HG03139 (cell line): Measurements from ENCODE around the gene DCBLD2.
"Not testable (repeated sequence)": the region's sequence is repeated elsewhere in the genome, so short reads cannot be mapped to it uniquely, and the experiment has no call there.

Source experiments
- ATAC-seq: cut with Tn5 transposase; IDR thresholded peaks from one replicate; pipeline ENCODE4 v1.9.1; 2021; ENCODE audit not compliant: unreplicated experiment

The DCBLD2 gene

GRCh38 chr3:98831060-98831459, 70.4 kb downstream of the DCBLD2 start:
- ATAC-seq = not testable (repeated sequence)

DNA sequence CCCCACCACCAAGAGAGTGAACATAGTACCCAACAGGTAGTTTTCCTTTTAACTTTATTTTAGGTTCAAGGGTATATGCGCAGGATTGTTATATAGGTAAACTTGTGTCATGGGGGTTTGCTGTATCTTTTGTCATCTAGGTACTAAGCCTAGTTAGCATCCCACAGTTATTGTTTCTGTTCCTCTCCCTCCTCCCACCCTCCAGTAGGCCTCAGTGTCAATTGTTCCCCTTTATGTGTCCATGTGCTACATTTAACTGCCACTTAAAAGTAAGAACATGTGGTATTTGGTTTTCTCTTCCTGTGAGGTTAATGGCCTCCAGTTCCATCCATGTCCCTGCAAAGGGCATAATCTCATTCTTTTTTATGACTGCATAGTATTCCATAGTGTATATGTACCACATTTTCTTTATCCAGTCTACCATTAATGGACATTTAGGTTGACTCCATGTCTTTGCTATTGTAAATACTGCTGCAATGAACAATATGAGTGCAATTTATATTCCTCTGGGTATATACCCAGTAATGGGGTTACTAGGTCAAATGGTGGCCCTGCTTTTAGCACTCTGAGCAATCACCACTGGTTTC, 72.2 kb downstream of the DCBLD2 start:
- no peak for ATAC-seq

DNA sequence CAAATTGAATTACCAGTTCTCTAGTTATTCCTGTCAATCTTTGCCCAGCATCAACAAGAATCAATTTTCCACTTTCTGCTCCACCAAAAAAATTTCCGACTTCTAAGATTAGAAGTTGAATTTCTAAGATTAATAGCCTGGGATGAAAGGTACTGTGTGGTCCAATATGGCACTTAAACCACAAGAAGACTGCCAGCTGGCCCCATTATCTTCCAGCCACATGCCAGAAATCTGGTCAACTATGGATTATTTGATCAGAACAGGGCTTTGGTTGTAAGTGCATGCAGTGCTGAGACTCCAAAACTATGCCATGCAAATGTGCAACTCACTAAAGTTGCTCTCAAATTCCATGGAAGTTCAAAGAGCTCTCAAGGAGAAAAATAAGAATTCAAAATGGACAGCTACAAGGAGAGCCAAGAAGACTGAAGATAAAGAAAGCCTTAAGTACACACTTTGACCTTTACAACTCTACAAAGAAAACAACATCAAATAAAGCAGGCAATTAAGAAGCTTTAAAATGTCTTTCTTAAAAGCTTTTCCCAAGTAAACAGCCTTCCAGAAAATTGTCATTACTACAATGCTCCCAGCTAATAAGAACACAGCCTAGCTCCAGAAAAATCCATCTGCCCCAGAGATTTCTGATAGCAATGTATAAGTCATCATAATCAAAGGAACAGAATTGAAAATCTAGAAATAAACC, 74.1 kb downstream of the DCBLD2 start:
- ATAC-seq = no peak

DNA sequence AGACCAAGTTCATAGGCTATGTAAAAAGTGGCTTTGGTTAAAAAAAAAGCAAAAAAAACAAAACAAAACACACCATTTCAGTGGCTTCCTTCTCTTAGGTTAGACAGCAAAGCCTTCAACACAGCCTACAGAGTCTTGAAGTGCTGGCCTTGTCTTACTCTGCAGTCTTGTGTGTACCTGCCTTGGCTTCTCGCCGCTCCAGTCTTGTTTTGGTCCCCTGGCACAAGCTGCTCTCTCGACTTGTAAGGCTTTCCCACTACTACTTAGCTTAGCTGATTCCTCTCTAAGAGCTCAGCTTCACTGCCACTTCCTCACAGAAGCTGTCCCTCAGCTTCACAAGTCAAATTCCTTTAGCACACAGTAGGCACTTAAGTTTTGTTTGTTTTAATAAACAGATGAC, 75.4 kb downstream of the DCBLD2 start:
- ATAC-seq = no peak

- ATAC-seq = no peak
Measured at GRCh38 chr3:98824256-98824655, 77.2 kb downstream of the DCBLD2 start.

DNA sequence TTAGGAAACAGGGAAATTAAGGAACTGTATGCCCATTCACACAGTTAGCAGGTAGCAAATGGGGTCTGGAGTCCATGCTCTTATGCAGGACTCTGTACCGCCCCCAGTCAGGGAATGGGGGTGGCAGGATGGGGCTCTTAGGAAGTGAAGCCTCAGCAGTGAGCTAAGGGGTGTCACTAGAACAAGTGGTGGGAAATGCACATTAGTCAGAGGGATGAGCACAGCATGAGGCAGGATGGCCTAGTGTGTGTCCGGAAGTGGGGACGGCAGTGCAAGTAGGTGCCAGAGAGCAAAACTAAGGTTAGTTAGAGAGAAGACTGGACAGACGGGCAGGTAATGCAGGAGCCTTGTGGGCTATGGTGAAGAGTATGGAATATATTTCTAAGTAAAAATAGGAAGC, 77.7 kb downstream of the DCBLD2 start:
- no peak for ATAC-seq

- no peak for ATAC-seq
Measured at GRCh38 chr3:98821063-98821462, 80.4 kb downstream of the DCBLD2 start.

DNA sequence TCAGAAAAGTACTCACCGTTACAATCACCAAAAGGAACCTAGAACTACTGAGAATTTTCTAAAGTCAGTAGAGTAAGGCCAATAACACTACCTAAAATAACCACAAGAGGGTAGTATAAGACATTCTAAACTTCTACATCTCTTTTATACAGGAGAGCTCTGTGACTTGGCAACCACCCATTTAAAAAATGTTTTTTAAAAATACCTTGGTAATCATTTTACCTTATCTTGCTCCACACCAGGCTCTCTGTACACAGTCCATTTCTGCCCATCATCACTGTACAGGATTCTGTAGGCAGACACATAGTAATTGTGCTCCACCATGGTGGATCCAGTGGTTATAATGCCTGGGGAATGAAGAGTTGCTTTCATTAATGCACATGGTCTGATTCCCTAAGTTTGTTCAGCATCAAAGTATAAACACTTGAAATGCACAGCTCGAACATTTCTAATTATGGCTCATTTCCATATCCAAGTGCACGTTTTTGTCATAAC, 83.9 kb downstream of the DCBLD2 start:
- peak; percentile 70 for ATAC-seq

DNA sequence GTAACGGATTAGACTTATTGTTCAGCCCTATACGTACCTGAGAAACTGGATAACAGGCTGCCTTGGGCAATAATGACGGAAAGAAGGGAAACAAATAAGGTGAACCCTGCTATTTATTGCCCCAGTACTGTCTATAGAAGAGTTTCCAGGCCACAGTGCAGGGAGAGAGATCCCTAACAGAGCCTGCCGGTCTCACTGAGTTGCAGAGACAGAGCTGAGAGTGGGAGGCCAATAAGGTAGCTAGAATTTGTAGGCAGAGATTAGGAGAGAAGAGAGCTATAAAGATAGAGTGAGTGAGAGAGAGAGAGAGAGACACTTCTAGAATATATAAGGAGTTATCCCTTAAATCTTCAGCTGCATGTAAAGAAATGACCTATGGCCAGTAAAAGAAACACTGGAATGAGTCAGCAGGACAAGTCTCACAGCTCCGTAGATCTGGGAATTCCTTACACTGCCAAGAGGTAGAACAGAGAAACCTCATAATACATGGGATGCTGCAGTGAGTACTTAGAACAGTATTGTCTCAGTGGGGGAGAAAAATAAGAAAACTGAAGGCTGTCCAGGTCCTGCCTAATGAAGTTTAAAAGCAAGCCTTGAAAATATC, 86.6 kb downstream of the DCBLD2 start:
- no peak for ATAC-seq

- no peak for ATAC-seq
Measured at GRCh38 chr3:98812851-98813374, 88.6 kb downstream of the DCBLD2 start.

GRCh38 chr3:98811048-98811447, 90.4 kb downstream of the DCBLD2 start:
- ATAC-seq = no peak

- no peak for ATAC-seq
Measured at GRCh38 chr3:98809557-98809956, 91.9 kb downstream of the DCBLD2 start.

- no peak for ATAC-seq
Measured at GRCh38 chr3:98808071-98808470, 93.4 kb downstream of the DCBLD2 start.

GRCh38 chr3:98807561-98807960, 93.9 kb downstream of the DCBLD2 start:
- no peak for ATAC-seq

GRCh38 chr3:98807011-98807410, 94.5 kb downstream of the DCBLD2 start:
- no peak for ATAC-seq

GRCh38 chr3:98806521-98806920, 95.0 kb downstream of the DCBLD2 start:
- no peak for ATAC-seq

DNA sequence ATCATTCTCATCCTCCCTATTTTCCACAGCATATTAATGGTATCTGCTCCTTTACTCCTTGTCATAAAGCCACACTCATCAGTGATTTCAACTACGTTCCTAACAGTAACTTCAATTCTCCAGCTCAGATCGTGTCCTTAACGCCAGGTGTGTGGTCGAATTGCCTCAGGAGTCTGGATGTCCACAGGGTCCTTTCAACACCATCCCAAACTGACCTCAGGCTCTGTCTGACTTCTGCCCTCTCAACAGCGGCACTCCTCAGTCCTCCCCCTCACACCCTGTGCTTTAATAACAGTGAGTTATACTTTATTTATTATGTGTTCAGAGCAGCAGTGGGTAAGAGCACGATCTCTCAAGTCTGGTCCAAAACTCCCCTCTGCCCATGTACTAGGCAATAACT, 95.9 kb downstream of the DCBLD2 start:
- ATAC-seq = no peak

DNA sequence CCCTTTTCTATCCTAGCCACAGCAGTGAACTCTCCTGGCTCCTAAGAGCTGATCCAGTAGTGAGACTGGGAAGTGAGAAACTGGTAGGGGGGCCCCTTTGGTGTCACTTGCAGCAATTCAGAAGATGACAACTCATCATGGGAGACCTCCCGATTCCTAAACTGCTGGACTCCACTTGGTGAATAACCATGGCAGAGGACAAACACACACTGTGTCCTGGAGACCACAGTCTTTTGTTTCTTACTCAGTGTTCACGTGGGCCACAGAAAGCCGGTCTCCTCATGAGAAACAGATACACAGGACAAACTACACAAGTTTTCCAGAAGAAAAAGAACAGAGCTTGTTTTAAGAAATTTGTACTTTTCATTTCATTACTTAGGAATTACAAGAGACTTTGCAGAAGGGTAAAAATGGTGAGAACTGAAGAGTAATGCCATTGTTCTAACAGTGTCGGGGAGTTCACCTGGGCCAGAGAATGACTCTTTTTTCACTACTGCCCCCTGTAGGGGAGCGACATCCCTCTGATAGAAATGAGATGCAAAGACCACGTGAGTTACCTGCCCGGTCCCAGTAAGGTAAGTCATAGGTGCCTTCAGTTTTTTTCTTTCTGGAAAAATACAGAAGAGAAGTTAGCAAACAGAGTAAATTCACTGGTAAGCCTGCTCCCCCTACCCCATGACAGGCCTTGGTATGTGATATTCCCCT, 100.3 kb downstream of the DCBLD2 start:
- no peak for ATAC-seq

DNA sequence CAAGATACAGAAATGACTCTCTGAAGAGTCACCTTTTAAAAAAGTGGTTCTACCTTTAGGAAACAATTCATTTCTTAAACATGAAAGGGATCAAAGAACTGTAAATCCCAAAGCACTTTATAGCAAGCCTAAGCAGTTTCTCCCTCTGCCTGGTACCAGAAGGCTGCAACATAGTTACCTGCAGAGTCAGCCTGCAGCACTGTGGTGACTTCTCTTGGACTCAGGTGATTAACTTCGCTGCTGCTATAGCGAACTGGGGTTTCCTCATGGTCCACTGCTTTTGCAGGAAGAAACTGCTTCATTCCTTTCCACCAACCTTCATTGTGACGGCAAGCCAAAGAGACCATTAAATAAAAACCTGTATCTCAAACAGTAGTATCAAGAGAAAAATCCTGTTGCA, 101.1 kb downstream of the DCBLD2 start:
- ATAC-seq = no peak

- no peak for ATAC-seq
Measured at GRCh38 chr3:98799479-98799878, 102.0 kb downstream of the DCBLD2 start.

GRCh38 chr3:98798820-98799219, 102.7 kb downstream of the DCBLD2 start:
- no peak for ATAC-seq

DNA sequence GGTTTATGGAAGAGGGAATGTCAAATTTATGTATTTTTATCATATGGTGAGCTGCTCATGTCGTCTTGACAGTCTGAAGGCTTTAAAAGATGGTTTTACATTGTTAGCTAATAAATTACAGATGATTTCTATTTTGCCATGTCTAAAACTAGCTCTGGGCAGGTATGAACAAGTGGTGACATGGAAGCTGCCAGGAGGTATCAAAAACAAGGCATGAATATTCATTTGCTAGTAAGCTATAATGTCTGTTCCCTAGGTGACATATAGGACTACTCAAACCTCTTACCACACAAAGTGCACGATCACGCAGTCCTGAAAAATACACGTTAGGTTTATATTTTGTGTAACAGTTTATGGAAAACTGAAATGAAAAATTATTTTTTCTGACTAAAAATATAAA, 103.6 kb downstream of the DCBLD2 start:
- ATAC-seq = no peak
